GM23338 (cell line): ENCODE measurements around the gene LRRC27. TPM values are rescaled to one million over a fixed set of nuclear protein-coding genes. Genes with fewer than 3 reads are reported as not detected.

ENCODE experiments used
- ATAC-seq: fragments of 200-7000 bp; cut with Tn5 transposase; 3 replicates; pipeline ENCODE4 v1.9.1; 2020
- DNase-seq: peaks from one replicate; pipeline ENCODE4 v3.0.0-alpha.2; 2015; ENCODE audit warnings: low spot score
- H2AFZ ChIP-seq: fragments of 200-600 bp; sonication (generic); 2 replicates; pipeline ENCODE4 v1.8.0; 2016; ENCODE audit warnings: antibody characterized with exemption, mild to moderate bottlenecking, moderate library complexity
- H3F3A ChIP-seq: fragments of 200-600 bp; sonication (generic); replicated peaks from 2 replicates; pipeline ENCODE4 v1.8.0; 2017; ENCODE audit warnings: antibody characterized with exemption, mixed run types, low read depth
- H3K27ac ChIP-seq: fragments of 200-600 bp; sonication (generic); 2 replicates; pipeline ENCODE4 v1.6.1; 2016; ENCODE audit warnings: low read depth
- H3K27me3 ChIP-seq: fragments of 200-600 bp; sonication (generic); 2 replicates; pipeline ENCODE4 v1.8.0; 2016; ENCODE audit warnings: mild to moderate bottlenecking, mixed run types, moderate library complexity; ENCODE audit not compliant: insufficient read depth
- H3K36me3 ChIP-seq: fragments of 200-600 bp; sonication (generic); 2 replicates; pipeline ENCODE4 v1.8.0; 2016; ENCODE audit warnings: mild to moderate bottlenecking; ENCODE audit not compliant: insufficient read depth
- H3K4me1 ChIP-seq: fragments of 200-600 bp; sonication (generic); 2 replicates; pipeline ENCODE4 v1.8.0; 2016; ENCODE audit warnings: mild to moderate bottlenecking, moderate library complexity; ENCODE audit not compliant: insufficient read depth
- H3K4me2 ChIP-seq: fragments of 200-600 bp; sonication (generic); 2 replicates; pipeline ENCODE4 v1.7.1; 2017; ENCODE audit warnings: mixed run types
- H3K4me3 ChIP-seq: fragments of 200-600 bp; sonication (generic); 2 replicates; pipeline ENCODE4 v1.6.1; 2016; ENCODE audit warnings: mixed run types
- H3K79me2 ChIP-seq: fragments of 200-600 bp; sonication (generic); replicated peaks from 2 replicates; pipeline ENCODE4 v1.8.0; 2017; ENCODE audit warnings: mild to moderate bottlenecking; ENCODE audit not compliant: insufficient read depth
- H3K9me2 ChIP-seq: fragments of 200-600 bp; sonication (generic); 2 replicates; pipeline ENCODE4 v1.8.0; 2017; ENCODE audit not compliant: insufficient read depth
- H4K20me1 ChIP-seq: fragments of 200-600 bp; sonication (generic); replicated peaks from 2 replicates; pipeline ENCODE4 v1.8.0; 2017; ENCODE audit warnings: mild to moderate bottlenecking; ENCODE audit not compliant: insufficient read depth
- H3K27ac Mint-ChIP-seq: 2 replicates; pipeline ENCODE4 v1.8.0; 2020; ENCODE audit warnings: inconsistent platforms, mild to moderate bottlenecking, moderate library complexity, mixed read lengths
- H3K27me3 Mint-ChIP-seq: 3 replicates; pipeline ENCODE4 v1.8.0; 2022; ENCODE audit warnings: low read depth, mild to moderate bottlenecking, moderate library complexity, mixed read lengths, inconsistent platforms; ENCODE audit not compliant: insufficient read depth, poor library complexity
- H3K36me3 Mint-ChIP-seq: 3 replicates; pipeline ENCODE4 v1.8.0; 2021; ENCODE audit warnings: low read depth, mild to moderate bottlenecking, inconsistent platforms, moderate library complexity, mixed read lengths
- H3K4me1 Mint-ChIP-seq: 3 replicates; pipeline ENCODE4 v1.8.0; 2020; ENCODE audit warnings: mild to moderate bottlenecking, inconsistent platforms, mixed read lengths
- H3K4me3 Mint-ChIP-seq: 3 replicates; pipeline ENCODE4 v1.8.0; 2021; ENCODE audit warnings: moderate library complexity, mild to moderate bottlenecking, inconsistent platforms, mixed read lengths
- H3K9me3 Mint-ChIP-seq: 3 replicates; pipeline ENCODE4 v1.8.0; 2020; ENCODE audit warnings: moderate library complexity, mild to moderate bottlenecking, inconsistent platforms, mixed read lengths
- CTCF ChIP-seq, 2 experiments: fragments of 200-600 bp in 1 of 2; sonication (generic) in 1 of 2; conservative IDR thresholded peaks; 2 replicates each; pipeline versions ENCODE4 v1.5.1 to v1.6.1; 2016 to 2017; ENCODE audit warnings: antibody characterized with exemption in 2 of 2, low read depth in 2 of 2, mild to moderate bottlenecking in 2 of 2, moderate library complexity in 1 of 2
- ETS1 ChIP-seq: IDR thresholded peaks from 2 replicates; pipeline ENCODE4 v1.6.1; 2016; ENCODE audit warnings: antibody characterized with exemption
- EZH2phosphoT487 ChIP-seq: fragments of 200-600 bp; sonication (generic); IDR thresholded peaks from one replicate; pipeline ENCODE4 v1.8.1; 2018; ENCODE audit warnings: antibody characterized with exemption; ENCODE audit not compliant: unreplicated experiment
- NANOG ChIP-seq: IDR thresholded peaks from 2 replicates; pipeline ENCODE4 v1.6.1; 2016; ENCODE audit warnings: antibody characterized with exemption, borderline replicate concordance
- POLR2AphosphoS5 ChIP-seq: IDR thresholded peaks from 2 replicates; pipeline ENCODE4 v1.6.1; 2016; ENCODE audit warnings: antibody characterized with exemption, low read depth
- REST ChIP-seq: IDR thresholded peaks from one replicate; pipeline ENCODE4 v1.6.1; 2018; ENCODE audit warnings: antibody characterized with exemption; ENCODE audit not compliant: unreplicated experiment
- ZNF114 ChIP-seq: fragments of 250-450 bp; sonication (Bioruptor Pico); IDR thresholded peaks from 2 replicates; pipeline ENCODE4 v1.5.0; 2020; ENCODE audit warnings: mild to moderate bottlenecking, moderate library complexity
- ZNF331 ChIP-seq: fragments of 250-450 bp; sonication (Bioruptor Pico); IDR thresholded peaks from 2 replicates; pipeline ENCODE4 v1.5.0; 2020; ENCODE audit warnings: low read depth, mild to moderate bottlenecking, moderate library complexity
- ZNF462 ChIP-seq: fragments of 250-450 bp; sonication (Bioruptor Pico); IDR thresholded peaks from 2 replicates; pipeline ENCODE4 v1.5.0; 2020; ENCODE audit warnings: mild to moderate bottlenecking, moderate library complexity
- polyA plus RNA-seq: library from polyadenylated mRNA; unstranded; fragments of >200 nt; fragmentation: Nextera tagmentation; extraction: Ambion mirVana; gene quantifications from 2 replicates; pipeline ENCODE4 v1.2.1, GENCODE V29; 2016
- total RNA-seq: library from RNA; depleted of rRNA; stranded (reverse); fragments of >200 nt; shearing (Covaris generic); gene quantifications from 2 replicates; pipeline ENCODE4 v1.2.3, GENCODE V29; 2014

The LRRC27 gene
- total and polyA plus RNA-seq, 2 experiments from 2014 or later: 2.9 to 3.5 TPM

GRCh38 chr10:132414402-132415016 is 82.5 kb downstream of the LRRC27 start (continued):
- TF ChIP-seq ETS1 (no peak), POLR2AphosphoS5 (no peak), NANOG (no peak), ZNF331 (CRISPR knock-in tag) (no peak), REST (no peak)

- no peak overlapping the region for H3K4me3 Mint-ChIP-seq
- H3K27ac Mint-ChIP-seq: 0 out of 2 replicates have a peak overlapping the region, but pooled peaks have one; percentile 3
- TF ChIP-seq ETS1 (no peak), CTCF (conservative IDR thresholded peaks at IDR 0.05; ENCODE audit: low read depth in 2 of 2) (no peak), NANOG (no peak), EZH2phosphoT487 (no peak), ZNF462 (CRISPR knock-in tag) (no peak), ZNF114 (CRISPR knock-in tag) (no peak)
These were observed 83.3 kb downstream of the LRRC27 start for GRCh38 chr10:132415255-132415654.

More at GRCh38 chr10:132415255-132415654, 83.3 kb downstream of the LRRC27 start:
- H3K4me1 Mint-ChIP-seq: peaks cover 41% of the 10 kb centered on the region
- Histone ChIP-seq H3K36me3 (no peaks in the 10 kb centered on the region), H3K27me3 (no peaks in the 10 kb centered on the region), H3K27ac (no peak overlapping the region), H3K79me2 (no peaks in the 10 kb centered on the region), H3K4me3 (no peak overlapping the region), H3K9me2 (no peaks in the 10 kb centered on the region), H4K20me1 (no peaks in the 10 kb centered on the region), H3K4me1 (peaks cover 15% of the 10 kb centered on the region), H3K4me2 (no peak overlapping the region), H3F3A (0 out of 2 replicates have a peak, but pooled peaks cover 3% of the 10 kb centered on the region), H2AFZ (no peak overlapping the region)
- DNase-seq: no peak
- ATAC-seq: no peak
- no peaks in the 10 kb centered on the region for H3K9me3 Mint-ChIP-seq
- no peaks in the 10 kb centered on the region; the same call in 2 of the 3 replicates for H3K36me3 Mint-ChIP-seq
- H3K27me3 Mint-ChIP-seq: peaks cover 13% of the 10 kb centered on the region
